ENCODE results near the gene SYNM.

Gene SYNM

GRCh38 chr15:99123713-99124451, 19.0 kb downstream of the SYNM start:
- DNase-seq = no peak

GRCh38 chr15:99124641-99125040, 19.8 kb downstream of the SYNM start:
- DNase-seq = no peak

GRCh38 chr15:99125061-99125891, 20.4 kb downstream of the SYNM start:
- DNase-seq = no peak

- no peak for DNase-seq
Observed at GRCh38 chr15:99126131-99126588, 21.3 kb downstream of the SYNM start.

GRCh38 chr15:99126930-99127329, 22.1 kb downstream of the SYNM start:
- no peak for DNase-seq

- DNase-seq = no peak
Observed at GRCh38 chr15:99127773-99128172, 22.9 kb downstream of the SYNM start.

- no peak for DNase-seq
Observed at GRCh38 chr15:99128411-99128810, 23.5 kb downstream of the SYNM start.

- no peak for DNase-seq
Observed at GRCh38 chr15:99129644-99130043, 24.8 kb downstream of the SYNM start.

- no peak for DNase-seq
Observed at GRCh38 chr15:99130314-99130713, 25.4 kb downstream of the SYNM start.

GRCh38 chr15:99130765-99131440, 26.0 kb downstream of the SYNM start:
- no peak for DNase-seq

GRCh38 chr15:99131441-99132023, 26.7 kb downstream of the SYNM start:
- DNase-seq = no peak

GRCh38 chr15:99132122-99132521, 27.2 kb downstream of the SYNM start:
- no peak for DNase-seq

- DNase-seq = no peak
Observed at GRCh38 chr15:99132634-99133287, 27.9 kb downstream of the SYNM start.

GRCh38 chr15:99134317-99134821, 29.5 kb downstream of the SYNM start:
- no peak for DNase-seq

GRCh38 chr15:99135194-99135593, 30.3 kb downstream of the SYNM start:
- DNase-seq = no peak

- no peak for DNase-seq
Observed at GRCh38 chr15:99137111-99137546, 32.2 kb downstream of the SYNM start.

- no peak for DNase-seq
Observed at GRCh38 chr15:99137877-99138276, 33.0 kb downstream of the SYNM start.

GRCh38 chr15:99138491-99138982, 33.7 kb downstream of the SYNM start:
- DNase-seq = no peak

GRCh38 chr15:99139276-99139675, 34.4 kb downstream of the SYNM start:
- DNase-seq = no peak

GRCh38 chr15:99140590-99140989, 35.7 kb downstream of the SYNM start:
- no peak for DNase-seq

- DNase-seq = no peak
Observed at GRCh38 chr15:99141943-99142342, 37.1 kb downstream of the SYNM start.

GRCh38 chr15:99142562-99142961, 37.7 kb downstream of the SYNM start:
- no peak for DNase-seq
